ENCODE measurements around the gene ATL2. TPM values are rescaled to one million over a fixed set of nuclear protein-coding genes. Genes with fewer than 3 reads are reported as not detected.

The ATL2 gene
- total and polyA plus RNA-seq, 2 of the 8 experiments (the other 6 are each of a cell fraction or from before 2014, with no cell fraction given), result 38.8 to 84.6 TPM

GRCh38 chr2:38418735-38419134, 41.7 kb upstream of the ATL2 start (continued):
- TF ChIP-seq CHD7 (IDR thresholded peaks at IDR 0.05; ENCODE audit: insufficient replicate concordance, low read length), result no peak
- TF ChIP-seq POU5F1 (IDR thresholded peaks at IDR 0.05; ENCODE audit: low read depth, low read length), result no peak
- no peak for TF ChIP-seq JUND (IDR thresholded peaks at IDR 0.05; ENCODE audit: low read length)
- TF ChIP-seq YY1 (IDR thresholded peaks at IDR 0.05; ENCODE audit: low read depth, low read length), result no peak
- no peak for TF ChIP-seq TCF12 (IDR thresholded peaks at IDR 0.05; ENCODE audit: low read depth, low read length)

Measured in H1 (cell line).